ENCODE measurements around the gene EEIG1. TPM values are rescaled to one million over a fixed set of nuclear protein-coding genes. Genes with fewer than 3 reads are reported as not detected.

The EEIG1 gene
- total RNA-seq, 2 donors from 2014 or later = 8.3 to 11.6 TPM

DNA sequence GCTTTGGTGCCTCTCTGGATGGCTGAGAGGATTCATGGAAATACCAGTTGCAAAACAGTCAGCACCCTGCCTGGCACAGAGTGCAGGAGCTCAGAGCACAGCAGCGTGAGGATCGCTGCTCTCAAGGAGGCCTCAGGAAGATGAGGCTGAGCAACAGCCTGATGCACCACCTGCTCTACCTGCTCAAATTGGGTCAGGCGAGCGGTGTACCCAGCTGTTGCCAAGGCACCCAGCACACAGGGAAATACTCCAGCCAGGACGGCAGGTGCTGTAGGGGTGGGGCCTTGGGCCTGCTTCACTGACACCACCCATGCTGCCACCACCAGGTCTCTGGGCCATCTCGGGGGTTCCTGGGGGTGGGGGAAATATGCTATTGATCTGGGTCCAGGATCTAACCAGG, 4.3 kb downstream of the EEIG1 start:
- TF ChIP-seq, protein P1, sequence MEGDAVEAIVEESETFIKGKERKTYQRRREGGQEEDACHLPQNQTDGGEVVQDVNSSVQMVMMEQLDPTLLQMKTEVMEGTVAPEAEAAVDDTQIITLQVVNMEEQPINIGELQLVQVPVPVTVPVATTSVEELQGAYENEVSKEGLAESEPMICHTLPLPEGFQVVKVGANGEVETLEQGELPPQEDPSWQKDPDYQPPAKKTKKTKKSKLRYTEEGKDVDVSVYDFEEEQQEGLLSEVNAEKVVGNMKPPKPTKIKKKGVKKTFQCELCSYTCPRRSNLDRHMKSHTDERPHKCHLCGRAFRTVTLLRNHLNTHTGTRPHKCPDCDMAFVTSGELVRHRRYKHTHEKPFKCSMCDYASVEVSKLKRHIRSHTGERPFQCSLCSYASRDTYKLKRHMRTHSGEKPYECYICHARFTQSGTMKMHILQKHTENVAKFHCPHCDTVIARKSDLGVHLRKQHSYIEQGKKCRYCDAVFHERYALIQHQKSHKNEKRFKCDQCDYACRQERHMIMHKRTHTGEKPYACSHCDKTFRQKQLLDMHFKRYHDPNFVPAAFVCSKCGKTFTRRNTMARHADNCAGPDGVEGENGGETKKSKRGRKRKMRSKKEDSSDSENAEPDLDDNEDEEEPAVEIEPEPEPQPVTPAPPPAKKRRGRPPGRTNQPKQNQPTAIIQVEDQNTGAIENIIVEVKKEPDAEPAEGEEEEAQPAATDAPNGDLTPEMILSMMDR (IDR thresholded peaks at IDR 0.05) = no peak
- Histone ChIP-seq H3K27me3 (no peaks in the 10 kb centered on the region), H3K27ac (peak overlapping the region; percentile 94 to 96), H3K4me1 (peaks cover 0 to 91% of the 10 kb centered on the region in 2 donors), H3K36me3 (no peaks in the 10 kb centered on the region), H3K4me3 (peak overlapping the region in 1 of 2 donors; percentile 13), H3K9me3 (no peaks in the 10 kb centered on the region)
- DNase-seq (ENCODE audit: low spot score) = no peak

DNA sequence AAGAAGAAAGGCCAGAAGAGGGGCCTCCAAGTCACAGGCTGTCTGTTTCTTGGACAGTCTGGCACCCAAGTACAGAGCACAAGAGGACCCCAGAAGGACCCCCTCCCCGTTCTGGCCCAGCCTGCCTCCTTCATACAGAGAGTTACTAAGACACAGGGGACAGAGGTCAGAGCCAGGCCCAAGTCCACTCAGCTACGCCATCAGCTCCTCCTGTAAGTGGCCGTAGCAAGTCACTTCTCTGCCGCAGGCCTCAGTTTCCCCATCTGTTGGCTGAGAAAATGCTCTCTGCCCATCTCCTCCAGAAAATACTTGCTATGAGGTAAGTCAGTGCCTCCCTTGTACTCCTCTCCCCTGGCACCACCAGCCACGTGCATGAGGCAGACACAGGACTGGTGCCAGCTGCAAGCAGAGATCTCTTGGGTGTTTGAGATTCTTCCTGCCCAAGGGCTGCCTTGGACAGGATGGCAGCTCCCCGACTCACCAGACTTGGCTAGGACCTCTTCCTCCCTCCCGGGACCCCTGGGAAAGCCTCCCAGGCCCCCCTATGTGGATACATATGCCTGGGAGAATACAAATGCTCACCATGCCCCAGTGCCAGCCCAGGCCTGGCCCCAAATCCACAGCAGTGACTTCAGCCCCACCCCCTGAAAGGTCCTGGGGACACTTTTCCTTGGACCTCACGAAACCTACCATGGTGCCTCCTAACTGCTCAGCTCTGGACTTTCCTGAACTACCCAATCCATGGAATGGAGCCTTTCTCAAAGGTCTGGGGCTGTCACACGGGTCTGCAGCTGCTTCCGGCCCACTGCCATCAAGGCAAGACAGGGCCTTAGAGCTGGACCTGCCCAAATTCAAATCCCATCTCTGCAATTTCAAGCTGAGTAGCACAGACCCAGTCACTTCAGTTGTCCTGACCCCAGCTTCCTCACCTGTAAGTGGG, 5.1 kb downstream of the EEIG1 start:
- peak overlapping the region; percentile 94 to 96 for H3K27ac ChIP-seq
- H3K36me3 ChIP-seq = no peaks in the 10 kb centered on the region
- H3K9me3 ChIP-seq = no peaks in the 10 kb centered on the region
- H3K4me3 ChIP-seq = no peak overlapping the region
- no peak for DNase-seq (ENCODE audit: low spot score)
- peaks cover 0 to 96% of the 10 kb centered on the region in 2 donors for H3K4me1 ChIP-seq
- H3K27me3 ChIP-seq = no peaks in the 10 kb centered on the region
- TF ChIP-seq, protein P1 (IDR thresholded peaks at IDR 0.05) = no peak

DNA sequence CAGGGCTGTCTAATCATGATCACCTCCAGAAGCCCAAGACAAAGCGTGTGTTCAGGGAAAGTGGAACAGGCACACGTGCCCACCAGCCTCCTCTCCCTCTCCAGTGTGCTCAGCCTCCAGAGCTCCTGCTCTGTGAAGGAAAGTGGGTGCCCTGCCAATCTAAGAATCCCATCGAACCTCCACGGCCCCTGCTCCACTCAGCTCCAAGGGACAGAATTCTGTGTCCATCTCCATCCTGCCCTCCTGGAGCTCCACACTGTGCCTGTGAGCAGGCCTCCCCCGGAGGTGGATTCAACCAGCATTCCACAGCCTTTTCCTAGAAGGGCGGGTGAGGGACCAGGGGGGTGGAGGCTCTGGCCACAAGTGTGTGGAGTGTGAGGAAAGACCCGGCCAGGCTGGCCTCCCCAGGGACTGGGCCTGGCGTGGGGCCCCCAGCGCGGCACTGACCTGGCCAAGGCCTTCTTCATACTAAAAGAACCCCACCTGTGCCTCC, 6.0 kb downstream of the EEIG1 start:
- H3K9me3 ChIP-seq = no peaks in the 10 kb centered on the region
- peaks cover 0 to 98% of the 10 kb centered on the region in 2 donors for H3K4me1 ChIP-seq
- H3K27me3 ChIP-seq = no peaks in the 10 kb centered on the region
- no peak overlapping the region for H3K4me3 ChIP-seq
- peak overlapping the region; percentile 94 to 96 for H3K27ac ChIP-seq
- DNase-seq (ENCODE audit: low spot score) = no peak
- H3K36me3 ChIP-seq = no peaks in the 10 kb centered on the region
- TF ChIP-seq, protein P1 (IDR thresholded peaks at IDR 0.05) = no peak

DNA sequence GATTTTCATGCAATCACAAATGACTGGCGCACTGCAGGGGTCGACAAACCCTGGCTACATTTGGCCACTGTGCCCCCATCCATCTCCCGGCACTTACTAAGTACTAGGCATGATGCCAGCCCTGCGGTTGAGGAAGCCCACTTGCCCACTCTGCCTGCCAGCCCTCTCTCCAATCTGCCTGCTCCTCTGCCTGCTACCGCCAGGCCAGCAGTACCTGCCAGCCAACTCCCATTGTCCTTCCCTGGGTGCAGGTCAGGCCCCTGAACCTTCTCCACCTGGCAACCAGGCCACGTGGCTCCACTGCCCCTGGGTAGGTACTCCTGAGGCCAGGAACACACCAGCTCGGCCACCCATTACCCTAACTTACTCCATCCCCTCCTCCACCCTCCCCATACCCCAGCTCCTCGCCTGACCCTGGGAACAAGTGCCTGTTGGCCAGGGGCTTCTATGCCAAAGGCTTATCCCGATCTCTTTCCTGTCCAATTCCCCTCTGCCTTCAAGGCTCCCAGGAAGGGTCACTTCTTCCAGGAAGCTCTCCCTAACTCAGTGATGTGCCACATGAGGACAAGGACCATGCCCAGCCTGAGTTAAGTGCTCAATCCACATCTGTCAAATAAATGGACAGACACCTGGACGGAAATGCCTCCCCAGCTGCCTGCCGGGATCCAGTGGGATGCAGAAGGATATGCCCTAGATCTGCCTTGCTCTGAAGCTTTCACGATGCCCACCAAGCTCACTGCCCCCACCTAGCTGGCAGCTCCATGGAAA, 6.6 kb downstream of the EEIG1 start:
- Histone ChIP-seq H3K36me3 (no peaks in the 10 kb centered on the region), H3K4me3 (no peak overlapping the region), H3K27ac (peak overlapping the region; percentile 94 to 96), H3K4me1 (peaks cover 0 to 98% of the 10 kb centered on the region in 2 donors), H3K9me3 (no peaks in the 10 kb centered on the region), H3K27me3 (no peaks in the 10 kb centered on the region)
- TF ChIP-seq, protein P1 (IDR thresholded peaks at IDR 0.05) = no peak
- DNase-seq (ENCODE audit: low spot score) = no peak

DNA sequence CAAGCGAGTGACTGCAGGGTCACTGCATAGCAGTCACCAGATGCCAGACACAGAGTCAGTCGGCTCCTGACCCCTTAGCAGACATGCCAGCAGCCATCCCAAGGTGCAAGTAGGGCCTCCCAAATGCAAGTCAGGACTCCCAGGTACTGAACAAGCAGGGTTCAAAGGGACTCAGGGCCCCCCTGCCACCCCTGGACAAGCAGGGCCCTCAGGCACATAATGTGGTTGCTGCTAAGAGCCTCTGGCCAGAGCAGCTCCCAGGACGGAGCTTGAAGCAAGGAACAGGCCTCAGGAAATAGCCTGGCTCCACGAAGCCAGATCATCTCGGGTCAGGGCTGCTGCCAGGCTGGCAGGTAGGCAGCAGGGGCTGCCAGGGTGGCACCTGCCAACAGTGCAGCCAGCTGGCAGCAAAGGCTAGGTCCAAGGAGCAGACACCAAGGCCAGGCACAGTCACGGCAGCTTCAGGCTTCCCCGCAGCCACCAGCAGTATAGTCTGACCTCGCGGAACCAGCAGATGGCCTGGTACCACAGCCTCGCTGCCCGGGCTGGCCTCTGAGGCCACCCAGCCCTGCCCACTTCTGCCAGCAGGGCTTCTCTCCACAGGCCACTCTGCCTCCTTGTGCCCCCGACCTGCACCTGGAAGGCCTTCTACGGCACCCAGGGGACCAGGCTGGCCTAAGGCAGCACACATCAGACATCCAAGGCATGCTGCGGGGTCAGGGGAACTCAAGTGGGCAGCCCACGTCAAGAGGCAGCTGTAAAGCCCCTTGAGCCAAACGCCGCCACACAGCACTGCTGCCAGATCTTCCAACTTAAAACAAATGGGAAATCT, 7.4 kb downstream of the EEIG1 start:
- H3K4me3 ChIP-seq = no peak overlapping the region
- H3K27me3 ChIP-seq = no peaks in the 10 kb centered on the region
- TF ChIP-seq, protein P1 (IDR thresholded peaks at IDR 0.05) = no peak
- H3K36me3 ChIP-seq = no peaks in the 10 kb centered on the region
- no peaks in the 10 kb centered on the region for H3K9me3 ChIP-seq
- H3K27ac ChIP-seq = peak overlapping the region; percentile 94 to 96
- H3K4me1 ChIP-seq = peaks cover 0 to 98% of the 10 kb centered on the region in 2 donors
- DNase-seq (ENCODE audit: low spot score) = no peak

All from right atrium auricular region (tissue), 2 donors.